HG02623 (cell line): ENCODE data around the gene IL22.
"Not testable (repeated sequence)": the region's sequence is repeated elsewhere in the genome, so short reads cannot be mapped to it uniquely, and the experiment has no call there.

Experiments used
- ATAC-seq: cut with Tn5 transposase; IDR thresholded peaks from one replicate; pipeline ENCODE4 v1.9.1; 2021; ENCODE audit warnings: moderate library complexity; ENCODE audit not compliant: unreplicated experiment

IL22 gene

DNA sequence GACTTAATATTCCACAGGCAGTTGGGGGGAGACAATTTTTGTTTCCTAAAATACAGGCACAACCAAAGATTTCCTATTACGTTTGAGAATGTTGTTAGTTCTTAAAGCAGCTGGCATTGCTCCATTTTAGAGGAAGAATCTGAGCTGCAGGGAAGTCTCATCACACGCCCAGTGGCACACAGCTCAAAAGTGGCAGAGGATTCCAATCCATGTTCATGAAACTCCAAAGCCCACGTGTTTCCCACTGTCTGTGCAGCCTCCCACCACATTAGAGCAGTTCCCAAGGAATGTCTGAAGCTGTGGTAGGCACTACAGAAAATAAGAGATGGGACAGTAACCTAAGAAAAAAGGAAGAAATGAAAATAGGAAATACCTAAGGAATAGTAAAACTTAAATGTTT lies 21.7 kb downstream of the IL22 start:
- no peak for ATAC-seq

DNA sequence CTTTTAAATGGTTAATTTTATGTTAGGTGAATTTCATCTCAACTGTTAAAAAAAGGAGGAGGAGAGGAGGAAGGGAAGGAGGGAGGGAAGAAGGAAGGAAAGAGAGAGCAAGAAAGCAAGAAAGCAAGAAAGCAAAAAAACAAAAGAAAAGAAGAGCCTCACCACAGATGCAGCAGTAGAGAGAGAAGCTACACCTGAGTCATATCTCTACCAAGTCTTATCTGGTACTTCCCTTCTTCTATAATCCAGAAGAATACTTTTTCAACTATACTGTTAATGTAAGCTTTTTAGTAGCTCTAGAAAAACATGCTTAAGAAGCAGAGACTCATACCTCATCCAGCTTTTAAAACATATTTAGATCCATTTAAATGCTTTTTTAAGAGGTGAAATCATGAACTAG lies 22.2 kb downstream of the IL22 start:
- no peak for ATAC-seq

DNA sequence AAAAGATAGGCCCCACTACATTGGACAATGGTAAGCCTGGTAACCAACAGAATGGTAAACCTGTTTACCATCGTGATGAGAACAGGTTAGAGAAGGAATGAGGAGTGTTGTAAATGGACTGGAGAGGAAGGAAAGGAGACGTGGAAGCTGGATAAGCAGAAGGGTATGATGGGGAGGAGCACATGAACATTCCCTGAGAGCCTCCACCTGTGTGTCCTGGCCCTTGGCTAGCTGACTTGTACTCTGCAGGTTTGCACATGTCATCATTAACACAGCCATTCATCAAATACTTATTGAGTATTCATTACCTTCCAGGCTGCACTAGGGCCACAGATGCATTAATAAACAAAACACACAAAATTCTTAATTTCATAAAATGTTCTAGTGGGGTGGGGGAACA lies 23.4 kb downstream of the IL22 start:
- no peak for ATAC-seq

DNA sequence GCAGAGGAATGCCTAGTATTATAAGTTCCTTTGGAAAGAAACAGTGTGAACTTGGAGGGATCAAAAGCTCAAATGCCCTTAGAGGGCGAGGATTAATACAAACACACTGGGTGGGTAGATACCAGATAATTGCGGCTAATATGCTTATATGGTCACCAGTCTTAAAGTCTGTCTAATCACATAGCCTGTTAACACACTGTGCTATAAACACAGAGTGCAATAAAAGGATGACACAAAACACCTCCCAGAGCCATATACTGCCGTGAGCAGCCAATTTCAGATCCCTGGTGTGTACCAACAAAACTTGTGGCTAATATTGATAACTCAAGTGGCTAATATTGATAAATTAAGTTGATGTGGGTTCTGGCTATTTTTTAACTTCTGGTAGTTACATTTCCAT lies 26.0 kb downstream of the IL22 start:
- no peak for ATAC-seq

DNA sequence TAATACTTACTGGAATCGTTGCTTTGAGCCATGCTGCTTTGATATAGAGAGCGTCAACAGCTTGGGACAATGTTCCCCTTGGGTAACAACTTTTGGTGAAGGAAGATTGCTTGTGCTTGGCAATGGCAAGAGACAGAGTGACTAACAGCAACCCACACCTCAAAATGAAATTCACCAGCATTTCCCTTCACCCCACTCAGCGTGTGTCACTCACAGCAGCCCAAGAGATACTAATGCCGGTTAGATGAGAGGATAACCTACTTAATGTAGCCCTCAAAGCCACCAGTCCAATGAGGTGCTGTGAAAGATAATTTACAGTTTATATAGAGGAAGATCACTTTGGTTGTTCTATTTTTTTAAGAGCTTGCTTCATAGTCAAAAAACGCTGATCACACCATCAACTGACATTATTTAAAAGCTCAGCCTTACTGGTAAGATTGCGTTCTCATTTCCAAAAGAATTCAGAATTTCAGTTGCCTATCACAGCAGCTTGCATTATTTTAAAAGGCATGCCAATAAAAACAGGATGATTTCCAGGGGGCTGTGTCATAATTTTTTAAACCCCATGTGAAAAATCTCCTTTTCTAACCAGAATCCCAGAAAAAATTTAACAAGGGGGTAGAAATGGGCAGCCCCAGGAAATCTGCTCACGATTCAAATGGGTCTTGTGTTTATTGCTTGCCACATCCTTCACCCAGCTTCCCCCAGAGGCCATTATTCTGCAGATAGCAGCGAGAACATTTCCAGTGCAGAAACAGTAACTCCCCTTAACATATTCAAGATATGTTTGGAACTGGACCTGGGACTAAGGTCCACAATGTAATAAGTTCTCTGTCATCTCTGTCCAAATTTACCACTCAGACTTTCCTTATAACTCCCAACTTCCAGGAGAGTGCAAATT lies 27.6 kb downstream of the IL22 start, which contains the start of gene IL26:
TSS of gene IL26 (minus strand) at position 235 of the 901 bp plus-strand sequence. CDS start at position 181, 54 bp downstream.
- no peak for ATAC-seq

DNA sequence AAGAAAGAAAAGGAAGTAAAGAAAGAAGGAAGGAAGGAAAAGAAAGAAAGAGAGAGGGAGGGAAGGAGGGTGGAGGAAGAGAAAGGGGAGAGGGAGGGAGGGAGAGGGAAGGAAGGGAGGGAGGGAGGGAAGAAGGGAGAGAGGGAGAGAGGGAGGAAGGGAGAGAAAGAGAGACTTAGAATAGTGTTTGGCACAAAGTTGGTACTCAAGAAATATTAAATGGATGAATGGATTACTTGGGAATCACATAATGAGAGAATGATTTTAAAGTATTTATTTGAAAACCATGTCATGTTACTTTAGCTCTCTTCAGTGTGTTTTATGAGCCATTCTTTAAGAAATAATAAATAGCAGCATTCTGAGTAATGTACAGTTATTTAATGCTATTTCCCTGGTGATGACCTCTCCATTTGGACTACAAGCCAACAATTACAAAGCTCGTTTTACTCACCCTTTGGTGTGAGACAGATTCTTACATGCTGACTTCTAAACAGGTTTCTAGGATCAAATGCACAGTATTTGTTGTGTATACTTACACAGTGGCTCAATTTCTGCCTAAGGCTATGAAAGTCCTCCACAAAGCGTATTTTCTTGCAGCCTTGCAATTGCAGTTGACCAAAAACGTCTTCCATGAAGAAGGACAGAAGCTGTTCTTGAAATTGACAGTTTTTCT lies 28.7 kb downstream of the IL22 start:
- ATAC-seq, result no peak

DNA sequence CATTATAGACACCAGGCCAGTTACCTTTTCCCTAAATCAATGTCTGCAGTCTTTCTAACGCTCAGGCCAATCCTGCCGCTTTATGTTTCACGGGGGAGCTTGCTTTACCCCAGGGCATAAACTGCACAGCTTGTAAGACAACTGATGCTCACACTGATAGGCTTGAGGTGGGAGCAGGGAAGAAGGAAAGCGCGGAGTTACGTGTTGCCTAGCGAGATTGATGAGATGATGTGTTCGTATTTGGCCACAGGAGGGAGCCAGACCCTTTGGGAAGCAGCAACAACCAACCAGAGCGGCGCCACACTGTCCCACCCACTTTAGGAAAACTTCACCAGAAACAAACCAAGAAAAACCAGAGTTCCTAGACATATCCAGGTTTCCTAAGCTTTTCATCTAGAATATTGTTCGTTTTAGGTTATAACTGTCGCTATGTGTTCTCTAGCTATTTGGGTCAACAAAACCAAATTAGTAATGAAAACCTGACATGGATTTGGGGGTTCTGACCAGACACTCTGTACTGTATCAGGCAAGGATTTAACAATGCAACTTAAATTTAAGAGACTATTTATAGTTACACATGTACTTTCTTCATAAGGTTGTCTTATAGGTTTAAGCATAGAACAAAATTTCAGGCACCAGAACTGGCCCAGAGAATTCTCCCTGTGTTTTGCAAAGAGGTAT lies 30.2 kb downstream of the IL22 start:
- ATAC-seq, result no peak

DNA sequence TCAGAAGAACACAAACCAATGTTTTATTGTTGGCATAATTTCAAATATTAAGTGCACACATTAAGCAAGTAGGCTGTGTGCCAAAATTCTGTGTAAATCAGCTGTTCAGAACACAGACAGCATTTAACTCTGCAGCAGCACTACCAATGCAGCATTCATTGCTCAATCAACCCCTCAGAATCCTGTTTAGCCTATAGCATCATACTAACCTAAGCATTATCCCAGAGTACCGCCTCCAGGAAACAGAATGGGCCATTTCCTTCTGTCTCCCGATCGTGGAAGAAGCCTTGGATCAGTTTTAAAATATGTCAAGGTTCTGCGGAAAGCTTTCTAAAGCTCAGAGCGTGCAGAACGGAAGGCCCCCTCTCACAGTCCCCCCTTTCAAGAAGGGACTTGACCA lies 31.1 kb downstream of the IL22 start:
- no peak for ATAC-seq

DNA sequence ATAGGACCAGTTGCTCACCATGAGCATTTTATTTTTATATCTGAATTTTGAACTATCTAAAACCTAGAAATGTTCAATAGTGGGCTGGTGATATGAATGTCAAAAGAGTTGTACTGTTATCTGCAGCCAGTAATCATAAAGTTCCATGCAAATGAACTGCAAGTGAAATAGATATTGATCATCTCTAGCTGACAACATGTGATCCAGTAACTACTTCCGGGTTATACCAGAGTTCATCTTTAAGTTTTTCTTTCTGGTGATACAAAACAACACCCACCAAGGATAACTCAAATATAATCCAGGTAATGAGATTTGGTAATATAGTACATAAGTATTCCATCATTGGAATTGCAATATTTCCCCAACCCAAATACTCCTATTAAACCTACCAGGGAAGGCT lies 31.9 kb downstream of the IL22 start:
- no peak for ATAC-seq

DNA sequence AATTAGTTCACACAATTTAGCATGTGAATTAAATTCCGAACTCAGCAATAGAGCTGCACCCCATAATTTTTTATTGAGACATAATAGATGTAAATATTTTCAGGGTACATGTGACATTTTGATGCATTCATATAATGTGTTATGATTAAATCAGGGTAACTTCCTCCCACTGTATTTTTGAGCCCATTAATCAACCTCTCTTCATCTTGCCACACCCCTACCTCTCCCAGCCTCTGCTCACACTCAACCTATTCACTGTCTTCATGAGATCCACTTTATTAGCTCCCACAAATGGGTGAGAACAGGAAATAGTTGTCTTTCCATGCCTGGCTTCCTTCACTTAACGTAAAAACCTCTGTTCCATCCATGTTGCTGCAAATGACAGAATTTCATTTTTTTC lies 42.5 kb downstream of the IL22 start:
- no peak for ATAC-seq

DNA sequence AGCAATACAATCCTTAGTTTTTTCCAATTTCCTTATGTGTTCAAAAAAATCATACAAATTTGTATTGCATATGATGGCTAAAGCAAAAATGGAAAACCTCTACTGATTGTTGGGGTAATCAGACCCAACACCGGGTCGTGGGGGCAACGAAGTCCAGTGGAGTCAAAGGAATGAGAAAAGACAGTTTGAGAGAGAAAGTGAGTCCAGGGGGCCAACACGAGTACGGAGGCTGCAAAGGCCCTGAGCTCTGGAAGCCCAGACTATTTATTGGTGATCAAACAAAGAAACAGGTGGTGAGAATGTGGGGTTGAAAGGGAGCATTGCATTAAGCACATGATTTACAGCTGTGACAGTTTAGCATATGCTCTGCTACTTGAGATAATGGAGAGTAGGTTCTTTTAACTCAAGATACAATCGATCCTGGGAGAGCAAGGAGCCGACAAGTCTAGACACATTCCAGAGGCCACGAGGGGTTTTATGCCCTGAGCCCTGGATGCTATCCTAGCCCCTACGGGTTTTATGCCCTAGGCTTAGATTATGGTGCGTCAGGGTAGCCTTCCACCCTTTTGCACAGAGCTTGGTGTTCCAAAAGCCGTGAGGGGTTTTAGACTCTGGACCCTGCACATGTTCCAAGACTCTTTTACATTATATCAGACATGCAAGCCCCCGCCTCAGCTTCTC lies 44.2 kb downstream of the IL22 start:
- not testable (repeated sequence) for ATAC-seq

DNA sequence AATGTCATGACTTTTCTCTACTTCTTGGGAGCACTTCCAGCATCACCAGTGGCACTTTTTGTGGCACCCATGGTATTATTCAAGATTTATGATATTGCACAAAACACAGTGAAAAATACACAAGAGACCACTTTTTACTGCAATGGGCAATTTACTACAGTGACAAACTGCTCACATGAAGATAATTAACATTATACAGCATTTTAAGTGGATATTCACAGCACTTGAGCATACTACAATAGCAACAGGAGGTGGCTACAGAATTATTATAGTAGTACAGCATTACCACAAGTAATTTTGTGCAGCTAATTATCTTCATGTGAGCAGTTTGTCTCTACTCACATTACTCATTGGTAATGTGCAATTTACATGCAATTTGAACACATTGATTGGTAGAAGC lies 46.1 kb downstream of the IL22 start:
- ATAC-seq, result no peak

DNA sequence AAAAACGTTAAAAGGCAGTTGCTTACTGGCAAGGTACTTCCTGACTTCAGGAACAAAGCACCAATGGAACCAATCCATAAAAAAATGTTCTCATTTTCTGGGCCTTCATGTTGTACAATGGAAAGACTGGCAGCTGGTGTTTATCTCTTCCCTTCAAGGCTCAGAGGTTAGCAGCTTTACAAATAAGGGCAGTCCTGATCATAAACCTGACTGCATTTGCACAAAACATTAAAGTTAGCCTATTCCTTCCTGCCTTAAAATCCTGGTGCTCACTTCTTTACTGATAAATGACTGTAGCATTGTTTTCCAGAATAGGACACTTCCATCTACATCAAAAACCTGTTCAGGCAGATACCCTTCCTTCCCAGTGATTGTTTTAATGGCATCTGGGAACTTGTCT lies 47.0 kb downstream of the IL22 start:
- ATAC-seq, result no peak

DNA sequence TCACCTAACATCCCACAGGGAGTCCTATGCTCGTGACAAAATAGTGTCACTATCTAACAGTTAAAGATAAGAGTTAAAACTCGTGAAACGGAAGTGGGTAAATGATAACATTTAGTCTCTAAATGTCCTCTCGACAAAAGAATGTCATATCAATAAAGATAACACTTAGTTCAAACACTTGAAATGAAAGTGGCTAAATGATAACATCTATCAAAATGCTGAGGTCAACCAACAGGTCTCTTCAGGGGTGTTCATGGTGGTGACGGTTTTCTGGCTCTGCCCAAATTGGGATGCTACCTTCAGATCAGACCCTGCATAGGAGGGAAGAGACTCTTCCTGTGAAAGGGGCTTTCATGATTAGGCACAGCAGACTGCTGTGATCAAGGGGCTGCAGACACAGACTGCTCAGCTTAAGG lies 49.9 kb downstream of the IL22 start:
- no peak for ATAC-seq

DNA sequence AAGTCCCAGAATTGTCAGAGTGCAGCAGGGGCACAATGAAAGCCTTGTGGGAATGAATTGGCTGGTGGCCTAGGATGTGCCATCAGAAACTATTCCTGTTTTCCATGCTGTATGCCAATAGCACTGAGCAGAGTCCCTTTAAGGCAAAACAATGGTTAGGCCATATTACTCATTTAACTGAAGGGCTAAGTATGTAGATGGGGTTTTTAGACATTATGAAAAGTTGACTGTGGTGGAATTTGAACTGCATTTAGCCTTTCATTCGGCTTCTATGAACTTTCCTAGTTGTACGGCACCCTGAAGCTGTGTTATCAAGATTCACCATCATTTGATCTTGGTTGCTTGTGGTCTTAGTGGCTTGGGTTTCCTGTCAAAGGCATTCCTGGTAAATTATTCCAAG lies 52.5 kb downstream of the IL22 start:
- no peak for ATAC-seq

DNA sequence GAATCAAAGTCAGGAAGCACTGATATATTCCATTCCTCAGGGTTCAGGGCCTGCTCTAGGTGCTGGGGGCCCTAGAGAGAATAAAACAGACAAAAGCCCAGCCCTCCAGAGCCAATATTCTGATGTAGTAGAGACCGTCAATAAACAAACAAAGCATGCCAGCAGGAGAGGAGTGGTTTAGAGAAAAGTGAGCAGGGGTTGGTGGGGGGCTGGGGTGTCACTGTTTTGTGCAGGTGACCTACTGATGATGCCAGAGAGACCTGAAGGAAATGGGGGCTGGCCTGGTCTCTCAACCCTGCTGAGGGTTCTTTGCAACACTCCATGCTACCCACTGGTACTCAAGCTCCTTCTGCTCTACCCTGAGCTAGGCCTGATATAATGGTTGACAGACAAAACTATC lies 54.3 kb downstream of the IL22 start:
- no peak for ATAC-seq

DNA sequence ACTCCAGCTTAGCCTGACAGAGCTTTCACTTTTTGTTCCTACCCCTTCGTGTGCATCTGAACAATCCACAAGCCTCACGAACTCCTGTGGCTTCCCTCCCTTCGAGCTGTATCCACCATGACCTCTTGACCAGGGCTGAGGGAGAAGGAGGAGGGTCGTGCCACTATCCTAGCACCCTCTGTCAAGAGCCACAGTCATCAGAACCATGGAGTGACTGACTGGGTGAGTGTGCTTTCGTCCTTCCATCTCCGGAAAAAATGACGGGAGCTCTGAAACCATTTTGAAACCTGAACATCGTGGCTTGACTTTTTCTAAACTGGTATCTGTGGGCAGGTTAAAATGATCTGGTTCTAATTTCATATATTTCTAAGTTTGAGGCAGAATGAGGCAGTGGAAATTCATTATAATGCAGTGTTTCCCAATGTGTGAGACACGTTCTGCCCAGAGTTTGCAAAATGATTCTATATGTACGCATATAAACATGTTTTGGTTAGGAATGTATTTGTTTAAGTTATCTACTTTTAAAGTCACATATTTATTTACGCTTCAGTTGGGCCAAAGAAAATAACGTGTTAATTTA lies 54.8 kb downstream of the IL22 start:
- no peak for ATAC-seq
